K562 (cell line): ENCODE results near the gene SLC49A4.

Source experiments
- CTCF ChIP-seq, 3 experiments: IDR thresholded peaks in 2 of 3; conservative IDR thresholded peaks in 1 of 3; 2 replicates each; pipeline ENCODE4 v1.5.1; 2011 to 2012; ENCODE audit warnings: low read length in 3 of 3, mild to moderate bottlenecking in 3 of 3, control low read depth in 2 of 3, improper control_type of control experiment in 1 of 3, inconsistent platforms in 1 of 3, low read depth in 1 of 3, mixed read lengths in 1 of 3, moderate library complexity in 1 of 3; ENCODE audit not compliant: insufficient read depth in 2 of 3
- E2F1 ChIP-seq: sonication (generic); formaldehyde crosslinking; IDR thresholded peaks from 2 replicates; pipeline ENCODE4 v1.8.1; 2023; ENCODE audit warnings: mild to moderate bottlenecking, missing genetic modification reagents, moderate library complexity
- ELF4 ChIP-seq: fragments of 450-650 bp; formaldehyde crosslinking; IDR thresholded peaks from 2 replicates; pipeline ENCODE4 v1.4.0; 2022; ENCODE audit warnings: missing genetic modification characterization
- EP300 ChIP-seq: IDR thresholded peaks from 2 replicates; pipeline ENCODE4 v1.6.1; 2012; ENCODE audit warnings: low read length, improper control_type of control experiment
- GABPA ChIP-seq: fragments of 200-800 bp; sonication (Bioruptor generic); conservative IDR thresholded peaks from 2 replicates; pipeline ENCODE4 v1.6.1; 2016; ENCODE audit warnings: low read depth, missing genetic modification characterization, missing compliant biosample characterization
- HDAC2 ChIP-seq: fragments of 450-650 bp; IDR thresholded peaks from 2 replicates; pipeline ENCODE4 v1.6.1; 2016; ENCODE audit warnings: mild to moderate bottlenecking
- HDAC6 ChIP-seq: IDR thresholded peaks from 2 replicates; pipeline ENCODE4 v1.6.1; 2012; ENCODE audit warnings: low read depth, mild to moderate bottlenecking, control low read depth, inconsistent platforms, low read length, moderate library complexity
- HNRNPLL ChIP-seq: fragments of 200-400 bp; formaldehyde crosslinking; IDR thresholded peaks from 2 replicates; pipeline ENCODE4 v1.6.1; 2017; ENCODE audit warnings: low read length, low read depth, mild to moderate bottlenecking; ENCODE audit not compliant: poor library complexity, severe bottlenecking
- KDM1A ChIP-seq, 2 experiments: fragments of 450-650 bp; IDR thresholded peaks; 2 replicates each; pipeline ENCODE4 v1.6.1; 2016; ENCODE audit warnings: mild to moderate bottlenecking in 2 of 2
- MCM2 ChIP-seq: fragments of 450-650 bp; IDR thresholded peaks from 2 replicates; pipeline ENCODE4 v1.6.1; 2017; ENCODE audit warnings: low read depth, mild to moderate bottlenecking
- SRF ChIP-seq, 2 experiments: fragments of 250-450, 450-650 bp in 1 of 2; sonication (Bioruptor Pico) in 1 of 2; sonication (generic) in 1 of 2; formaldehyde crosslinking; IDR thresholded peaks; 2 replicates each; pipeline versions ENCODE4 v1.5.0 to v1.5.1; 2020 to 2022; ENCODE audit warnings: mild to moderate bottlenecking in 1 of 2, missing genetic modification reagents in 1 of 2
- ZBTB26 ChIP-seq: fragments of 450-650 bp; formaldehyde crosslinking; IDR thresholded peaks from 2 replicates; pipeline ENCODE4 v1.4.0; 2022; ENCODE audit warnings: missing genetic modification characterization

- TF ChIP-seq GABPA (tag) (no peak), HDAC2 (no peak), HNRNPLL (no peak), EP300 (no peak), SRF (CRISPR knock-in tag; IDR thresholded peaks at IDR 0.05) (no peak), E2F1 (CRISPR knock-in tag) (no peak), MCM2 (no peak), ELF4 (no peak), CTCF (IDR thresholded peaks at IDR 0.05 in 2 of 3, conservative IDR thresholded peaks at IDR 0.05 in 1 of 3; ENCODE audit: insufficient read depth in 2 of 3, low read depth in 1 of 3, low read length in 3 of 3) (no peak), KDM1A (IDR thresholded peaks at IDR 0.05) (no peak), HDAC6 (no peak), ZBTB26 (no peak)
Measured at GRCh38 chr3:122745369-122746021, 49.4 kb upstream of the SLC49A4 start.
